WTC11 (cell line): ENCODE results near the gene LRIG3. TPM values are rescaled to one million over a fixed set of nuclear protein-coding genes. Genes with fewer than 3 reads are reported as not detected.

Source experiments
- ATAC-seq: fragments of 200-7000 bp; cut with Tn5 transposase; 2 replicates; pipeline ENCODE4 v1.10.0; 2021; ENCODE audit warnings: mild to moderate bottlenecking, moderate library complexity
- CTCF ChIA-PET: fragments of 300-600 bp; sonication (Branson Sonifier 250); formaldehyde crosslinking; loops from one replicate; lab custom pipeline; 2021; ENCODE audit warnings: antibody characterized with exemption; lab: Charles Lee
- POLR2A ChIA-PET: fragments of 350-600 bp; sonication (Branson Sonifier 250); formaldehyde crosslinking; loops from one replicate; lab custom pipeline; 2021; ENCODE audit warnings: antibody characterized with exemption; lab: Charles Lee
- DNase-seq: peaks from one replicate; pipeline ENCODE4 v3.0.0; 2021; ENCODE audit warnings: low spot score
- H3K27ac Mint-ChIP-seq: 2 replicates; pipeline ENCODE4 v1.8.0; 2021; ENCODE audit warnings: mixed read lengths
- H3K27me3 Mint-ChIP-seq: 2 replicates; pipeline ENCODE4 v1.8.0; 2021; ENCODE audit warnings: low read depth, mild to moderate bottlenecking, moderate library complexity, mixed read lengths
- H3K36me3 Mint-ChIP-seq: 2 replicates; pipeline ENCODE4 v1.8.0; 2021; ENCODE audit warnings: mixed read lengths
- H3K4me1 Mint-ChIP-seq: 2 replicates; pipeline ENCODE4 v1.8.0; 2022; ENCODE audit warnings: mixed read lengths
- H3K4me3 Mint-ChIP-seq: 2 replicates; pipeline ENCODE4 v1.8.0; 2021; ENCODE audit warnings: mild to moderate bottlenecking, moderate library complexity, mixed read lengths
- H3K9me3 Mint-ChIP-seq: 2 replicates; pipeline ENCODE4 v1.8.0; 2021; ENCODE audit warnings: mixed read lengths
- ATF1 ChIP-seq: sonication (generic); formaldehyde crosslinking; IDR thresholded peaks from 2 replicates; pipeline ENCODE4 v1.8.1; 2023; ENCODE audit warnings: mild to moderate bottlenecking, moderate library complexity, missing genetic modification reagents
- EMX1 ChIP-seq: fragments of 250-450 bp; sonication (Bioruptor Pico); IDR thresholded peaks from 2 replicates; pipeline ENCODE4 v1.8.0; 2021; ENCODE audit warnings: mild to moderate bottlenecking
- FOXJ3 ChIP-seq: sonication (generic); formaldehyde crosslinking; IDR thresholded peaks from 2 replicates; pipeline ENCODE4 v1.9.0; 2021; ENCODE audit warnings: missing genetic modification reagents, mild to moderate bottlenecking, borderline replicate concordance
- FOXP1 ChIP-seq: sonication (generic); formaldehyde crosslinking; IDR thresholded peaks from 2 replicates; pipeline ENCODE4 v1.8.0; 2022; ENCODE audit warnings: missing genetic modification reagents, mild to moderate bottlenecking, moderate library complexity, borderline replicate concordance
- GABPB1 ChIP-seq: sonication (generic); formaldehyde crosslinking; IDR thresholded peaks from 2 replicates; pipeline ENCODE4 v1.8.1; 2023; ENCODE audit warnings: mild to moderate bottlenecking, missing genetic modification reagents
- NFATC4 ChIP-seq: fragments of 250-450 bp; sonication (Bioruptor Pico); IDR thresholded peaks from 2 replicates; pipeline ENCODE4 v1.9.0; 2021; ENCODE audit warnings: mild to moderate bottlenecking
- SOX15 ChIP-seq: fragments of 250-450 bp; sonication (Bioruptor Pico); IDR thresholded peaks from 2 replicates; pipeline ENCODE4 v1.9.0; 2021; ENCODE audit warnings: mild to moderate bottlenecking
- SP1 ChIP-seq: sonication (generic); formaldehyde crosslinking; conservative IDR thresholded peaks from 2 replicates; pipeline ENCODE4 v1.8.1; 2022; ENCODE audit warnings: missing genetic modification reagents
- TEAD1 ChIP-seq: sonication (generic); formaldehyde crosslinking; IDR thresholded peaks from 2 replicates; pipeline ENCODE4 v1.8.0; 2022; ENCODE audit warnings: mild to moderate bottlenecking, missing genetic modification reagents
- TEAD4 ChIP-seq: sonication (generic); formaldehyde crosslinking; IDR thresholded peaks from 2 replicates; pipeline ENCODE4 v1.8.0; 2022; ENCODE audit warnings: mild to moderate bottlenecking, missing genetic modification reagents
- total RNA-seq: library from RNA; stranded (reverse); gene quantifications from 3 replicates; pipeline ENCODE4 v1.2.3, GENCODE V29; 2021
- TF ChIP-seq, protein P1 (sequence below): sonication (generic); formaldehyde crosslinking; conservative IDR thresholded peaks from 2 replicates; pipeline ENCODE4 v1.8.1; 2022; ENCODE audit warnings: mild to moderate bottlenecking, missing genetic modification reagents
- TF ChIP-seq, protein P2 (sequence below): fragments of 250-450 bp; sonication (Bioruptor Pico); IDR thresholded peaks from 2 replicates; pipeline ENCODE4 v1.8.0; 2021; ENCODE audit warnings: mild to moderate bottlenecking
- TF ChIP-seq, protein P3 (sequence below): sonication (generic); formaldehyde crosslinking; IDR thresholded peaks from 2 replicates; pipeline ENCODE4 v1.8.1; 2023; ENCODE audit warnings: mild to moderate bottlenecking, missing genetic modification reagents
- TF ChIP-seq, protein P4 (sequence below): sonication (generic); formaldehyde crosslinking; IDR thresholded peaks from 2 replicates; pipeline ENCODE4 v1.8.1; 2023; ENCODE audit warnings: mild to moderate bottlenecking, missing genetic modification reagents, moderate library complexity
- TF ChIP-seq, protein P5 (sequence below): sonication (generic); formaldehyde crosslinking; IDR thresholded peaks from 2 replicates; pipeline ENCODE4 v1.8.1; 2023; ENCODE audit warnings: mild to moderate bottlenecking, missing genetic modification reagents, borderline replicate concordance
- TF ChIP-seq, protein P6 (sequence below): sonication (generic); formaldehyde crosslinking; IDR thresholded peaks from 2 replicates; pipeline ENCODE4 v1.8.1; 2023; ENCODE audit warnings: mild to moderate bottlenecking, moderate library complexity, missing genetic modification reagents
- TF ChIP-seq, protein P7 (sequence below): sonication (generic); formaldehyde crosslinking; IDR thresholded peaks from 2 replicates; pipeline ENCODE4 v1.8.0; 2022; ENCODE audit warnings: mild to moderate bottlenecking, missing genetic modification reagents
- TF ChIP-seq, protein P8 (sequence below): sonication (generic); formaldehyde crosslinking; IDR thresholded peaks from 2 replicates; pipeline ENCODE4 v1.8.1; 2022; ENCODE audit warnings: missing genetic modification reagents, borderline replicate concordance

Gene LRIG3
- total RNA-seq, 1 experiment from 2014 or later = 13.0 TPM

DNA sequence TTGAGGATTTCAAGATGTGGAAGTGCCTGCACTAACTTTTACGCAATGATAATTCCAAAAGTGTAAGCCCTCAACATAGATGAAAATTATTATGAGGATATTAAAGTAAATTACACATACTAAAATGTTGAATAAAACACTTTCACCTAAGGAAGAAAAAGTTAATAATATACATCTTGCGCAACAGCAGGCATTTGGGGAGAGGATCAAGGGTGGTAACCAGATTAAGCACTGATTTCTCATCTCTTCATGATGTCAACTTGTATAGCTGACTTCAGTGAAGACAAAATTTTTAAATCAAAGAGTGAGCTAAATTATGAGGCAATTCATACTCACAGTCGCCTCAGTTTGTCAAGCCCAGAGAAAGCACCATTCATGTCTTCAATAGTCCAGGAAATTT is 33.8 kb downstream of the LRIG3 start:
- Mint-ChIP-seq H3K4me3 (no peak overlapping the region), H3K4me1 (peaks cover 22% of the 10 kb centered on the region)
- CTCF ChIA-PET = no interaction called here

DNA sequence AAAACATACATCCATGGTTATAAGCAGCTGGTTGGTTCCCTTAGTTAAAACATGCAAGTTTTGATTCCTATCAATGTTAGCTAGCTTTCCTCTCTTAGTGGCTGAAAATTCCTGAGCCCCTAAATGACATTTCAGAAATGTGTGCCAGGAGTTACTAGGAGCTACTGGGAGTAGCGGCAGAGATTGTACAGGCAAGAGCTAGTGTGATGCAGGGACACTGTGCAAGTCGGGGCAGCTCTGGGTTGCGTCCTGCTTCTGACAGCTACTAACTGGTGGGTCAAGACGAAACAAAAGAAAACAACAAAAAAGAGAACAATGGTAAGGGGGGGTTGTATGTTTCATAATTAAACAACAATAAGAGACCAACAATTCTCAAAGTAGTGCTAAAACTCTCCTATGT is 35.4 kb downstream of the LRIG3 start:
- CTCF ChIA-PET = no interaction called here
- no peak overlapping the region for H3K27ac Mint-ChIP-seq
- POLR2A ChIA-PET = no interaction called here
- TF ChIP-seq, protein P1, sequence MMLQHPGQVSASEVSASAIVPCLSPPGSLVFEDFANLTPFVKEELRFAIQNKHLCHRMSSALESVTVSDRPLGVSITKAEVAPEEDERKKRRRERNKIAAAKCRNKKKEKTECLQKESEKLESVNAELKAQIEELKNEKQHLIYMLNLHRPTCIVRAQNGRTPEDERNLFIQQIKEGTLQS (CRISPR knock-in tag) = no peak
- TF ChIP-seq, protein P2, sequence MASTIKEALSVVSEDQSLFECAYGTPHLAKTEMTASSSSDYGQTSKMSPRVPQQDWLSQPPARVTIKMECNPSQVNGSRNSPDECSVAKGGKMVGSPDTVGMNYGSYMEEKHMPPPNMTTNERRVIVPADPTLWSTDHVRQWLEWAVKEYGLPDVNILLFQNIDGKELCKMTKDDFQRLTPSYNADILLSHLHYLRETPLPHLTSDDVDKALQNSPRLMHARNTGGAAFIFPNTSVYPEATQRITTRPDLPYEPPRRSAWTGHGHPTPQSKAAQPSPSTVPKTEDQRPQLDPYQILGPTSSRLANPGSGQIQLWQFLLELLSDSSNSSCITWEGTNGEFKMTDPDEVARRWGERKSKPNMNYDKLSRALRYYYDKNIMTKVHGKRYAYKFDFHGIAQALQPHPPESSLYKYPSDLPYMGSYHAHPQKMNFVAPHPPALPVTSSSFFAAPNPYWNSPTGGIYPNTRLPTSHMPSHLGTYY (CRISPR knock-in tag) = no peak
- TF ChIP-seq NFATC4 (CRISPR knock-in tag) (no peak), ATF1 (CRISPR knock-in tag) (no peak)
- TF ChIP-seq, protein P3, sequence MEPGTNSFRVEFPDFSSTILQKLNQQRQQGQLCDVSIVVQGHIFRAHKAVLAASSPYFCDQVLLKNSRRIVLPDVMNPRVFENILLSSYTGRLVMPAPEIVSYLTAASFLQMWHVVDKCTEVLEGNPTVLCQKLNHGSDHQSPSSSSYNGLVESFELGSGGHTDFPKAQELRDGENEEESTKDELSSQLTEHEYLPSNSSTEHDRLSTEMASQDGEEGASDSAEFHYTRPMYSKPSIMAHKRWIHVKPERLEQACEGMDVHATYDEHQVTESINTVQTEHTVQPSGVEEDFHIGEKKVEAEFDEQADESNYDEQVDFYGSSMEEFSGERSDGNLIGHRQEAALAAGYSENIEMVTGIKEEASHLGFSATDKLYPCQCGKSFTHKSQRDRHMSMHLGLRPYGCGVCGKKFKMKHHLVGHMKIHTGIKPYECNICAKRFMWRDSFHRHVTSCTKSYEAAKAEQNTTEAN (CRISPR knock-in tag) = no peak

More for the DNA sequence above, 33.8 kb downstream of the LRIG3 start:
- Mint-ChIP-seq H3K27ac (no peak overlapping the region), H3K9me3 (no peaks in the 10 kb centered on the region), H3K27me3 (peaks cover 66% of the 10 kb centered on the region), H3K36me3 (peaks cover 52% of the 10 kb centered on the region)
- ATAC-seq (no peak), DNase-seq (no peak)
- TF ChIP-seq TEAD1 (CRISPR knock-in tag) (no peak), SP1 (CRISPR knock-in tag) (no peak), FOXJ3 (CRISPR knock-in tag) (no peak), EMX1 (CRISPR knock-in tag) (no peak), SOX15 (CRISPR knock-in tag) (no peak), TEAD4 (no peak), GABPB1 (no peak), FOXP1 (CRISPR knock-in tag) (no peak)
- TF ChIP-seq, protein P4, sequence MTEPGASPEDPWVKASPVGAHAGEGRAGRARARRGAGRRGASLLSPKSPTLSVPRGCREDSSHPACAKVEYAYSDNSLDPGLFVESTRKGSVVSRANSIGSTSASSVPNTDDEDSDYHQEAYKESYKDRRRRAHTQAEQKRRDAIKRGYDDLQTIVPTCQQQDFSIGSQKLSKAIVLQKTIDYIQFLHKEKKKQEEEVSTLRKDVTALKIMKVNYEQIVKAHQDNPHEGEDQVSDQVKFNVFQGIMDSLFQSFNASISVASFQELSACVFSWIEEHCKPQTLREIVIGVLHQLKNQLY = no peak
- TF ChIP-seq, protein P5, sequence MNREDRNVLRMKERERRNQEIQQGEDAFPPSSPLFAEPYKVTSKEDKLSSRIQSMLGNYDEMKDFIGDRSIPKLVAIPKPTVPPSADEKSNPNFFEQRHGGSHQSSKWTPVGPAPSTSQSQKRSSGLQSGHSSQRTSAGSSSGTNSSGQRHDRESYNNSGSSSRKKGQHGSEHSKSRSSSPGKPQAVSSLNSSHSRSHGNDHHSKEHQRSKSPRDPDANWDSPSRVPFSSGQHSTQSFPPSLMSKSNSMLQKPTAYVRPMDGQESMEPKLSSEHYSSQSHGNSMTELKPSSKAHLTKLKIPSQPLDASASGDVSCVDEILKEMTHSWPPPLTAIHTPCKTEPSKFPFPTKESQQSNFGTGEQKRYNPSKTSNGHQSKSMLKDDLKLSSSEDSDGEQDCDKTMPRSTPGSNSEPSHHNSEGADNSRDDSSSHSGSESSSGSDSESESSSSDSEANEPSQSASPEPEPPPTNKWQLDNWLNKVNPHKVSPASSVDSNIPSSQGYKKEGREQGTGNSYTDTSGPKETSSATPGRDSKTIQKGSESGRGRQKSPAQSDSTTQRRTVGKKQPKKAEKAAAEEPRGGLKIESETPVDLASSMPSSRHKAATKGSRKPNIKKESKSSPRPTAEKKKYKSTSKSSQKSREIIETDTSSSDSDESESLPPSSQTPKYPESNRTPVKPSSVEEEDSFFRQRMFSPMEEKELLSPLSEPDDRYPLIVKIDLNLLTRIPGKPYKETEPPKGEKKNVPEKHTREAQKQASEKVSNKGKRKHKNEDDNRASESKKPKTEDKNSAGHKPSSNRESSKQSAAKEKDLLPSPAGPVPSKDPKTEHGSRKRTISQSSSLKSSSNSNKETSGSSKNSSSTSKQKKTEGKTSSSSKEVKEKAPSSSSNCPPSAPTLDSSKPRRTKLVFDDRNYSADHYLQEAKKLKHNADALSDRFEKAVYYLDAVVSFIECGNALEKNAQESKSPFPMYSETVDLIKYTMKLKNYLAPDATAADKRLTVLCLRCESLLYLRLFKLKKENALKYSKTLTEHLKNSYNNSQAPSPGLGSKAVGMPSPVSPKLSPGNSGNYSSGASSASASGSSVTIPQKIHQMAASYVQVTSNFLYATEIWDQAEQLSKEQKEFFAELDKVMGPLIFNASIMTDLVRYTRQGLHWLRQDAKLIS = no peak
- TF ChIP-seq, protein P6, sequence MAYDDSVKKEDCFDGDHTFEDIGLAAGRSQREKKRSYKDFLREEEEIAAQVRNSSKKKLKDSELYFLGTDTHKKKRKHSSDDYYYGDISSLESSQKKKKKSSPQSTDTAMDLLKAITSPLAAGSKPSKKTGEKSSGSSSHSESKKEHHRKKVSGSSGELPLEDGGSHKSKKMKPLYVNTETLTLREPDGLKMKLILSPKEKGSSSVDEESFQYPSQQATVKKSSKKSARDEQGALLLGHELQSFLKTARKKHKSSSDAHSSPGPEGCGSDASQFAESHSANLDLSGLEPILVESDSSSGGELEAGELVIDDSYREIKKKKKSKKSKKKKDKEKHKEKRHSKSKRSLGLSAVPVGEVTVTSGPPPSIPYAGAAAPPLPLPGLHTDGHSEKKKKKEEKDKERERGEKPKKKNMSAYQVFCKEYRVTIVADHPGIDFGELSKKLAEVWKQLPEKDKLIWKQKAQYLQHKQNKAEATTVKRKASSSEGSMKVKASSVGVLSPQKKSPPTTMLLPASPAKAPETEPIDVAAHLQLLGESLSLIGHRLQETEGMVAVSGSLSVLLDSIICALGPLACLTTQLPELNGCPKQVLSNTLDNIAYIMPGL (CRISPR knock-in tag) = no peak
- TF ChIP-seq, protein P2 (CRISPR knock-in tag) = no peak
- TF ChIP-seq, protein P1 (CRISPR knock-in tag) = no peak
- TF ChIP-seq, protein P7, sequence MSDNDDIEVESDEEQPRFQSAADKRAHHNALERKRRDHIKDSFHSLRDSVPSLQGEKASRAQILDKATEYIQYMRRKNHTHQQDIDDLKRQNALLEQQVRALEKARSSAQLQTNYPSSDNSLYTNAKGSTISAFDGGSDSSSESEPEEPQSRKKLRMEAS (CRISPR knock-in tag) = no peak
- TF ChIP-seq, protein P8, sequence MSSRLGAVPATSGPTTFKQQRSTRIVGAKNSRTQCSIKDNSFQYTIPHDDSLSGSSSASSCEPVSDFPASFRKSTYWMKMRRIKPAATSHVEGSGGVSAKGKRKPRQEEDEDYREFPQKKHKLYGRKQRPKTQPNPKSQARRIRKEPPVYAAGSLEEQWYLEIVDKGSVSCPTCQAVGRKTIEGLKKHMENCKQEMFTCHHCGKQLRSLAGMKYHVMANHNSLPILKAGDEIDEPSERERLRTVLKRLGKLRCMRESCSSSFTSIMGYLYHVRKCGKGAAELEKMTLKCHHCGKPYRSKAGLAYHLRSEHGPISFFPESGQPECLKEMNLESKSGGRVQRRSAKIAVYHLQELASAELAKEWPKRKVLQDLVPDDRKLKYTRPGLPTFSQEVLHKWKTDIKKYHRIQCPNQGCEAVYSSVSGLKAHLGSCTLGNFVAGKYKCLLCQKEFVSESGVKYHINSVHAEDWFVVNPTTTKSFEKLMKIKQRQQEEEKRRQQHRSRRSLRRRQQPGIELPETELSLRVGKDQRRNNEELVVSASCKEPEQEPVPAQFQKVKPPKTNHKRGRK (CRISPR knock-in tag) = no peak
- POLR2A ChIA-PET = no interaction called here

More for the DNA sequence above, 35.4 kb downstream of the LRIG3 start:
- Mint-ChIP-seq H3K27me3 (peaks cover 81% of the 10 kb centered on the region), H3K4me3 (no peak overlapping the region), H3K4me1 (peaks cover 22% of the 10 kb centered on the region), H3K36me3 (peaks cover 65% of the 10 kb centered on the region), H3K9me3 (no peaks in the 10 kb centered on the region)
- DNase-seq = no peak
- no peak for ATAC-seq
